Transverse colon (tissue), 4 donors: ENCODE measurements around the gene TEAD3. TPM values are rescaled to one million over a fixed set of nuclear protein-coding genes. Genes with fewer than 3 reads are reported as not detected.

ENCODE experiments used
- DNase-seq: peaks from one replicate; pipeline ENCODE4 v3.0.0-alpha.2; 2019
- H3K27ac ChIP-seq, 4 donors: fragments of 200-600 bp; sonication (generic); 2 replicates each; pipeline ENCODE4 v1.5.1; 2016 to 2018; ENCODE audit warnings: inconsistent platforms in 4 of 4
- H3K27me3 ChIP-seq: fragments of 200-600 bp; sonication (generic); 2 replicates; pipeline ENCODE4 v1.5.1; 2017; ENCODE audit warnings: inconsistent platforms
- H3K36me3 ChIP-seq, 4 donors: fragments of 200-600 bp; sonication (generic); 2 replicates each; pipeline ENCODE4 v1.5.1; 2017 to 2019; ENCODE audit warnings: inconsistent platforms in 4 of 4
- H3K4me1 ChIP-seq, 4 donors: fragments of 200-600 bp; sonication (generic); 2 replicates each; pipeline ENCODE4 v1.5.1; 2017 to 2020; ENCODE audit warnings: inconsistent platforms in 4 of 4
- H3K4me3 ChIP-seq, 4 donors: fragments of 200-600 bp; sonication (generic); 1 replicate in 1 of 4; 2 replicates in 3 of 4; pipeline versions ENCODE4 v1.5.1 to v1.6.1; 2017 to 2019; ENCODE audit warnings: inconsistent platforms in 4 of 4
- H3K9me3 ChIP-seq, 2 donors: fragments of 200-600 bp; sonication (generic); 2 replicates each; pipeline ENCODE4 v1.5.1; 2017 to 2019; ENCODE audit warnings: inconsistent platforms in 2 of 2
- EP300 ChIP-seq: sonication (generic); formaldehyde crosslinking; IDR thresholded peaks from one replicate; pipeline ENCODE4 v1.6.1; 2017; ENCODE audit warnings: antibody characterized with exemption, low read depth
- POLR2A ChIP-seq: fragments of 450-650 bp; IDR thresholded peaks from one replicate; pipeline ENCODE4 v1.6.1; 2016; ENCODE audit warnings: antibody characterized with exemption, mild to moderate bottlenecking, moderate library complexity
- POLR2AphosphoS5 ChIP-seq, 3 donors: sonication (generic); formaldehyde crosslinking; IDR thresholded peaks; one replicate each; pipeline ENCODE4 v1.6.1; 2016; ENCODE audit warnings: antibody characterized with exemption in 3 of 3
- WGBS, 2 donors: methylation state at CpG; one replicate each; pipeline ENCODE4 v1.1.5; 2018; ENCODE audit warnings: low coverage in 1 of 2; 5-methylcytosine and 5-hydroxymethylcytosine counted together
- in situ Hi-C, 4 donors: fragments of 200-750 bp; cut with MboI; loops; one replicate each; pipeline versions ENCODE4 v1.15.0 to v1.15.1; 2017; ENCODE audit warnings: low sequenced_read_pairs in 3 of 4, low pct_ligation_motif_present in 1 of 4, low pct_unique_long_range_greater_than_20kb in 1 of 4
- intact Hi-C: fragments of 100-400 bp; cut with DNase I; formaldehyde crosslinking; loops from one replicate; pipeline ENCODE4 v1.15.1; 2023; ENCODE audit warnings: low total_unique reads
- total RNA-seq, 4 donors: library from RNA; depleted of rRNA; stranded (reverse); fragments of >200 nt; gene quantifications; one replicate each; pipeline ENCODE4 v1.1.0, GENCODE V29; 2016
- TF ChIP-seq, protein P1 (sequence below), 5 experiments: fragments of 200-600 bp in 3 of 5; fragments of 450-650 bp in 2 of 5; sonication (generic) in 3 of 5; IDR thresholded peaks; 1 replicate in 2 of 5; 2 replicates in 3 of 5; pipeline ENCODE4 v1.5.1; 2016 to 2017; ENCODE audit warnings: antibody characterized with exemption in 5 of 5, inconsistent platforms in 3 of 5, mild to moderate bottlenecking in 2 of 5, moderate library complexity in 1 of 5

Gene TEAD3
- total RNA-seq, 4 donors from 2014 or later: 23.0 to 67.7 (median 25.3) TPM

GRCh38 chr6:35451354-35452182, 45.3 kb downstream of the TEAD3 start:
- H3K27ac ChIP-seq: peak overlapping the region; percentile 69 to 88 (median 84)
- no peaks in the 10 kb centered on the region for H3K36me3 ChIP-seq
- in situ Hi-C loops (loop anchor here in 1 of 4 donors (5.0 kb wide), 1 partner anchor 109 kb away; the partner anchor contains the start of gene PPARD), intact Hi-C loops (loop anchor here (5.0 to 10.0 kb wide), 2 partner anchors 109 to 1027 kb away; partner anchors contain the start of genes PPARD and RPS10)
- peak; percentile 30 for DNase-seq
- H3K4me1 ChIP-seq: peaks cover 9 to 21% (median 16%) of the 10 kb centered on the region in 4 donors
- no peaks in the 10 kb centered on the region for H3K9me3 ChIP-seq
- no peak for TF ChIP-seq POLR2A
- TF ChIP-seq, protein P1, sequence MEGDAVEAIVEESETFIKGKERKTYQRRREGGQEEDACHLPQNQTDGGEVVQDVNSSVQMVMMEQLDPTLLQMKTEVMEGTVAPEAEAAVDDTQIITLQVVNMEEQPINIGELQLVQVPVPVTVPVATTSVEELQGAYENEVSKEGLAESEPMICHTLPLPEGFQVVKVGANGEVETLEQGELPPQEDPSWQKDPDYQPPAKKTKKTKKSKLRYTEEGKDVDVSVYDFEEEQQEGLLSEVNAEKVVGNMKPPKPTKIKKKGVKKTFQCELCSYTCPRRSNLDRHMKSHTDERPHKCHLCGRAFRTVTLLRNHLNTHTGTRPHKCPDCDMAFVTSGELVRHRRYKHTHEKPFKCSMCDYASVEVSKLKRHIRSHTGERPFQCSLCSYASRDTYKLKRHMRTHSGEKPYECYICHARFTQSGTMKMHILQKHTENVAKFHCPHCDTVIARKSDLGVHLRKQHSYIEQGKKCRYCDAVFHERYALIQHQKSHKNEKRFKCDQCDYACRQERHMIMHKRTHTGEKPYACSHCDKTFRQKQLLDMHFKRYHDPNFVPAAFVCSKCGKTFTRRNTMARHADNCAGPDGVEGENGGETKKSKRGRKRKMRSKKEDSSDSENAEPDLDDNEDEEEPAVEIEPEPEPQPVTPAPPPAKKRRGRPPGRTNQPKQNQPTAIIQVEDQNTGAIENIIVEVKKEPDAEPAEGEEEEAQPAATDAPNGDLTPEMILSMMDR (IDR thresholded peaks at IDR 0.05): no peak
- TF ChIP-seq POLR2AphosphoS5 (IDR thresholded peaks at IDR 0.05): no peak
- TF ChIP-seq EP300: no peak
- WGBS, 2 donors: 7 to 12% methylated on average over 3 to 17 of the region's 20 CpGs
- H3K27me3 ChIP-seq: no peaks in the 10 kb centered on the region
- peak overlapping the region in 2 of 4 donors; percentile 66 to 69 for H3K4me3 ChIP-seq

- TF ChIP-seq EP300: no peak
- TF ChIP-seq, protein P1 (IDR thresholded peaks at IDR 0.05): peak; percentile 72 to 83 (median 79)
- TF ChIP-seq POLR2A: no peak
- TF ChIP-seq POLR2AphosphoS5 (IDR thresholded peaks at IDR 0.05): no peak
- Histone ChIP-seq H3K4me1 (peaks cover 9 to 21% (median 16%) of the 10 kb centered on the region in 4 donors), H3K27me3 (no peaks in the 10 kb centered on the region), H3K9me3 (no peaks in the 10 kb centered on the region), H3K27ac (no peak overlapping the region), H3K4me3 (no peak overlapping the region), H3K36me3 (no peaks in the 10 kb centered on the region)
- 30 to 35% methylated on average over 10 to 14 of the region's 14 CpGs for WGBS, 2 donors
- DNase-seq: no peak
- in situ Hi-C loops: loop anchor here in 3 of 4 donors (10.0 to 25.0 kb wide), 2 partner anchors 105 to 137 kb away; partner anchors contain the start of gene PPARD (in 2 of the 3)
- intact Hi-C loops: no loop called here
Measured at GRCh38 chr6:35449287-35449881, 47.5 kb downstream of the TEAD3 start.

DNA sequence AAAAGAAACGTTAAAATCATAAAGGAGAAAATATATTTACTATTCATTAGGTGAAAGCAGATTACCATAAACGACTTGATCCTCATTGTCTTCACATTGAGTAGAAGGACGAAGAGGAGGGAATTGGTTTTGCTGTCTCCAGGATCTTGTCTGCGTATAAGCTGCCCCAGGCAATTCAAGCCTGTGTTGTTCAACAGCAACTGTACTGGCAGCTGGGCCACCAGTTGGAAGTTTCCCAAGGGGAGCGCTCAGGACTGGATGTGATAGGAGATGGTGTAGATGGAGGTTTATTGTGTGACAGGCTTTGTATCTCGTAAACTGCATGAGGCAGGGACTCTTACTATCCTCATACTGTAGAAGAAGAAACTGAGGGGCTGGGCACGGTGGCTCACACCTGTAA, 48.7 kb downstream of the TEAD3 start:
- Histone ChIP-seq H3K9me3 (no peaks in the 10 kb centered on the region), H3K27ac (no peak overlapping the region), H3K36me3 (no peaks in the 10 kb centered on the region), H3K27me3 (no peaks in the 10 kb centered on the region), H3K4me3 (no peak overlapping the region), H3K4me1 (peaks cover 5 to 15% (median 12%) of the 10 kb centered on the region in 4 donors)
- DNase-seq: no peak
- intact Hi-C loops (no loop called here), in situ Hi-C loops (loop anchor here in 3 of 4 donors (10.0 to 25.0 kb wide), 2 partner anchors 103 to 136 kb away; partner anchors contain the start of gene PPARD (in 2 of the 3))
- 58 to 67% methylated on average over 3 to 7 of the region's 7 CpGs for WGBS, 2 donors
- TF ChIP-seq, protein P1 (IDR thresholded peaks at IDR 0.05): no peak
- TF ChIP-seq POLR2AphosphoS5 (IDR thresholded peaks at IDR 0.05) (no peak), EP300 (no peak), POLR2A (no peak)

DNA sequence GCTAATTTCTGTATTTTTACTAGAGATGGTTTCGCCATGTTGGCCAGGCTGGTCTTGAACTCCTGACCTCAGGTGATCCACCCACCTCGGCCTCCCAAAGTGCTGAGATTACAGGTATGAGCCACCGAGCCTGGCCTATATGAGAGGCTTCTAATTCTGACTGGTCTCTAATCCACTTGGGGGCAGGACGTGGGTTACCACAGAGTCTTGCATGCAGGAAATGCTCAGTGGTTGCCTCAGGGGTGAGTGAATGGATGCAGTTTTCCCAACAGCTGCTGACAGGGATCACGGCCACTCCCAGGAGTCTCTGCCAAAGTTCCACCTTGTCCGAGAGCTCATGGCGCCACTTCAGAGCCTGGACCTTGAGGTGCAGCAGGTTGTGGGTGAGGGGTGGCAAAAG, 51.2 kb downstream of the TEAD3 start:
- no peaks in the 10 kb centered on the region for H3K27me3 ChIP-seq
- H3K36me3 ChIP-seq: no peaks in the 10 kb centered on the region
- no peak overlapping the region for H3K4me3 ChIP-seq
- H3K27ac ChIP-seq: no peak overlapping the region
- TF ChIP-seq EP300: no peak
- TF ChIP-seq, protein P1 (IDR thresholded peaks at IDR 0.05): no peak
- no peaks in the 10 kb centered on the region for H3K9me3 ChIP-seq
- in situ Hi-C loops: loop anchor here in 3 of 4 donors (10.0 to 25.0 kb wide), 2 partner anchors 101 to 133 kb away; partner anchors contain the start of gene PPARD (in 2 of the 3)
- no peak for DNase-seq
- H3K4me1 ChIP-seq: no peaks in the 10 kb centered on the region
- 60 to 100% methylated on average over 1 to 5 of the region's 7 CpGs for WGBS, 2 donors
- intact Hi-C loops: no loop called here
